H1 (cell line): ENCODE measurements around the gene KLHL3.

Source experiments
- ASH2L ChIP-seq: fragments of 200-600, 300-600 bp; sonication (generic); IDR thresholded peaks from one replicate; pipeline ENCODE4 v1.7.1; 2017; ENCODE audit warnings: low read length
- CHD2 ChIP-seq: IDR thresholded peaks from 2 replicates; pipeline ENCODE4 v1.6.1; 2012; ENCODE audit warnings: low read length, improper control_type of control experiment
- POLR2A ChIP-seq, 2 experiments: IDR thresholded peaks; 1 replicate in 1 of 2; 2 replicates in 1 of 2; pipeline ENCODE4 v1.6.1; 2011; ENCODE audit warnings: low read depth in 2 of 2, low read length in 2 of 2, mild to moderate bottlenecking in 2 of 2; ENCODE audit errors: control extremely low read depth in 1 of 2
- USF2 ChIP-seq: IDR thresholded peaks from 2 replicates; pipeline ENCODE4 v1.6.1; 2011; ENCODE audit warnings: low read length, improper control_type of control experiment
- TF ChIP-seq, protein P1 (sequence below), 3 experiments: IDR thresholded peaks; 1 replicate in 2 of 3; 2 replicates in 1 of 3; pipeline versions ENCODE4 v1.5.1 to v1.6.1; 2011; ENCODE audit warnings: low read length in 3 of 3, mild to moderate bottlenecking in 3 of 3, inconsistent platforms in 2 of 3, low read depth in 1 of 3, moderate library complexity in 1 of 3; ENCODE audit not compliant: insufficient read depth in 1 of 3; ENCODE audit errors: control extremely low read depth in 1 of 3

DNA sequence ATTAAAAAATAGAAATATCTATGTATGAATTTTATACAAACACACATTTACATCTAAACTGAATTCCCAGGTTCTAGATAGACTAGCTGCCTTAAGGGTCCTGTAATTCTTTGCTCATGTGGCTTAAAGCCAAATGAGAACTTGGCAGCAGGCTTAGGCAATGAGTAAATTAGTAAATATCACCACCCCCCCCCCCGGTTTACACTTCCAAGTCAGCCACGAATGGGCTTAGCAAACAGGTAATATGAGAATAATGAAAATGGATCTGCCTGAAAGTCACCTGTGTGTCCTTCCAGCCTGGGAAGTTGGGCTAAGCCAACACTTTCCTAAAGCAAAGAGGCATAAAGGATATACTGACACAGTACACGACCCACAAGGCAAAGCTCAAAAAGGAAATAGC, 108.6 kb downstream of the KLHL3 start:
- TF ChIP-seq USF2 (no peak), ASH2L (no peak), CHD2 (no peak), POLR2A (IDR thresholded peaks at IDR 0.05; ENCODE audit: control extremely low read depth in 1 of 2, low read depth in 2 of 2, low read length in 2 of 2) (no peak)
- TF ChIP-seq, protein P1, sequence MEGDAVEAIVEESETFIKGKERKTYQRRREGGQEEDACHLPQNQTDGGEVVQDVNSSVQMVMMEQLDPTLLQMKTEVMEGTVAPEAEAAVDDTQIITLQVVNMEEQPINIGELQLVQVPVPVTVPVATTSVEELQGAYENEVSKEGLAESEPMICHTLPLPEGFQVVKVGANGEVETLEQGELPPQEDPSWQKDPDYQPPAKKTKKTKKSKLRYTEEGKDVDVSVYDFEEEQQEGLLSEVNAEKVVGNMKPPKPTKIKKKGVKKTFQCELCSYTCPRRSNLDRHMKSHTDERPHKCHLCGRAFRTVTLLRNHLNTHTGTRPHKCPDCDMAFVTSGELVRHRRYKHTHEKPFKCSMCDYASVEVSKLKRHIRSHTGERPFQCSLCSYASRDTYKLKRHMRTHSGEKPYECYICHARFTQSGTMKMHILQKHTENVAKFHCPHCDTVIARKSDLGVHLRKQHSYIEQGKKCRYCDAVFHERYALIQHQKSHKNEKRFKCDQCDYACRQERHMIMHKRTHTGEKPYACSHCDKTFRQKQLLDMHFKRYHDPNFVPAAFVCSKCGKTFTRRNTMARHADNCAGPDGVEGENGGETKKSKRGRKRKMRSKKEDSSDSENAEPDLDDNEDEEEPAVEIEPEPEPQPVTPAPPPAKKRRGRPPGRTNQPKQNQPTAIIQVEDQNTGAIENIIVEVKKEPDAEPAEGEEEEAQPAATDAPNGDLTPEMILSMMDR (IDR thresholded peaks at IDR 0.05; ENCODE audit: control extremely low read depth in 1 of 3, insufficient read depth in 1 of 3, low read depth in 1 of 3, low read length in 3 of 3) = no peak
